GM12864 (cell line): ENCODE data around the gene TMEM255A.

Experiments
- DNase-seq: peaks from one replicate; pipeline ENCODE4 v3.0.0-alpha.2; 2011; ENCODE audit warnings: low read depth
- H3K4me3 ChIP-seq: 2 replicates; pipeline ENCODE4 v1.5.1; 2011; ENCODE audit warnings: mild to moderate bottlenecking, low read depth, low read length, control low read depth
- TF ChIP-seq, protein P1 (sequence below): IDR thresholded peaks from 2 replicates; pipeline ENCODE4 v1.5.1; 2011; ENCODE audit warnings: low read depth, mild to moderate bottlenecking, moderate library complexity, low read length, control low read depth, inconsistent platforms; ENCODE audit errors: missing control alignments

TMEM255A gene

DNA sequence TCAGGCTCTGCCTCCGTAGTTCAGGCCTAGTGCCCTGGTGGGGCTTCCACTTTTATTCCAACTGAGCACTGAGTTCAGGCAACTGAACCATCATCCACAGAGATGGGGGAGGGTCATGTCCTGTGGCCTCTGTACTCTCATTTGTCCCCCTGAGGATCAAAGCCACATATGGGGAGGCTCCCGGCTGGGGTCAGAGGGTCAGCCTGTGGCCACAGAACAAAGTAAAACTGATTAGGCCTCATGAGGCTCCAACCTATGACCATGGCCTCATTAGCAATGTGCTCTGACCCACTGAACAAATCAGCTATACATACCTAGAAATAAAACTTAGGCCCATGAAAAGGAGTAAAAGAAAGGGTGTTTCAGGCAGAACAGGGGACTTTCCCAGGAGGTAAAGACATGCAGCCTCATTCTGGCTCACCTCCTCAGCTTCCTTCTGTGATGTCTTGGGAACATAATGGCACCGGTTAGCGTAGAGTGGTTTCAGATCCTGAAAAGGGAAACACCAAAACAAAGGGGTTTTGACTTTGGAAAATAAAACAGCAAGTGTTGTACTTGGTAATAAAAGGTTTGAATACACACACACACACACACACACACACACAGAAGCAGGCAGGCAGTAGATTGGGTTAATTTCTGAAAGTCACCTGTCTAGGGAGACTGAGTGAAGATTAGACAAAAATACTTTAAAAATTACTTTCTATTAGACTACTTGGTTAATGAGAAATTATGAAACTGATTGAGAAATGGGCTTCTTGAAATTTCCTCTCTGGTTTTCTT lies 24.3 kb downstream of the TMEM255A start:
- TF ChIP-seq, protein P1, sequence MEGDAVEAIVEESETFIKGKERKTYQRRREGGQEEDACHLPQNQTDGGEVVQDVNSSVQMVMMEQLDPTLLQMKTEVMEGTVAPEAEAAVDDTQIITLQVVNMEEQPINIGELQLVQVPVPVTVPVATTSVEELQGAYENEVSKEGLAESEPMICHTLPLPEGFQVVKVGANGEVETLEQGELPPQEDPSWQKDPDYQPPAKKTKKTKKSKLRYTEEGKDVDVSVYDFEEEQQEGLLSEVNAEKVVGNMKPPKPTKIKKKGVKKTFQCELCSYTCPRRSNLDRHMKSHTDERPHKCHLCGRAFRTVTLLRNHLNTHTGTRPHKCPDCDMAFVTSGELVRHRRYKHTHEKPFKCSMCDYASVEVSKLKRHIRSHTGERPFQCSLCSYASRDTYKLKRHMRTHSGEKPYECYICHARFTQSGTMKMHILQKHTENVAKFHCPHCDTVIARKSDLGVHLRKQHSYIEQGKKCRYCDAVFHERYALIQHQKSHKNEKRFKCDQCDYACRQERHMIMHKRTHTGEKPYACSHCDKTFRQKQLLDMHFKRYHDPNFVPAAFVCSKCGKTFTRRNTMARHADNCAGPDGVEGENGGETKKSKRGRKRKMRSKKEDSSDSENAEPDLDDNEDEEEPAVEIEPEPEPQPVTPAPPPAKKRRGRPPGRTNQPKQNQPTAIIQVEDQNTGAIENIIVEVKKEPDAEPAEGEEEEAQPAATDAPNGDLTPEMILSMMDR = no peak
- no peak overlapping the region for H3K4me3 ChIP-seq
- DNase-seq = no peak

DNA sequence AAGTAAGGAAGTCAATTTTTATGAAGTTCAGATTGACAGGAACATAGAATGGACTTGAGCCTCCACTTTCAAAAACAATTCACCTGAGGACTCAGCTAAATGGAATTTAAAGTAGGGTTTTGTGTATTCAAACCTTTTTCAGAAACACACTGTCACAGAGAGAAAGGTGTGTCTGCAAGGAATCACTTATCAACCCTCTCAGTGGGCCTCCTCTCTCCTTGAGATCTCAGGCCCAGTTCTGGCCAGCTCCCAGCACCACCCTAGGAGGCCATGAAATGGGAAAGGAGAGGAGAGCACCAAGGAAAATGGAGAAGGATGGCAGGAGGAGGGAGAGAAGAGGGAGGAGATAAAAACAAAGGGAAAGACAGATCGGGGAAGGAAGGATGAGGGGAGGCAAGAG lies 28.6 kb downstream of the TMEM255A start:
- TF ChIP-seq, protein P1 = no peak
- no peak overlapping the region for H3K4me3 ChIP-seq
- DNase-seq = no peak

DNA sequence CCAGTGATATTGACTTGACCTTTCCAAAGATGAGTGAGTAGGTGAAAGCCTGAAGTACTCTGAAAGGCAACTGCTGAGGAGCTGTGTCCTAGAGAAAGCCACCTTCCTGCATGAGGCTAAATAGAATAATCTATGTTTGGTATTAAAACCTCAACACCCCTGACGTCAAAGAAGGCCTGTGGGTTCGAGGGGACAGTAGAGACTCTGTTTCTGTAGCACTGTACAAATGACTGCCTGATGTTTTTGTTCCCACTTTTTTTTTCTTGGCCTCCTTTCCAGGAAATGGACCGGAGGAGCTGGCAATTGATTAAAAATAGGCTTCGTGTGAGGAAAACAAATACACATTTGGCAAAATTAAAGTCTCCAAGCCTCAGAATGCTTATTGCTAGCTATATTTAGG lies 29.5 kb downstream of the TMEM255A start:
- DNase-seq = no peak
- H3K4me3 ChIP-seq = no peak overlapping the region
- TF ChIP-seq, protein P1 = no peak

DNA sequence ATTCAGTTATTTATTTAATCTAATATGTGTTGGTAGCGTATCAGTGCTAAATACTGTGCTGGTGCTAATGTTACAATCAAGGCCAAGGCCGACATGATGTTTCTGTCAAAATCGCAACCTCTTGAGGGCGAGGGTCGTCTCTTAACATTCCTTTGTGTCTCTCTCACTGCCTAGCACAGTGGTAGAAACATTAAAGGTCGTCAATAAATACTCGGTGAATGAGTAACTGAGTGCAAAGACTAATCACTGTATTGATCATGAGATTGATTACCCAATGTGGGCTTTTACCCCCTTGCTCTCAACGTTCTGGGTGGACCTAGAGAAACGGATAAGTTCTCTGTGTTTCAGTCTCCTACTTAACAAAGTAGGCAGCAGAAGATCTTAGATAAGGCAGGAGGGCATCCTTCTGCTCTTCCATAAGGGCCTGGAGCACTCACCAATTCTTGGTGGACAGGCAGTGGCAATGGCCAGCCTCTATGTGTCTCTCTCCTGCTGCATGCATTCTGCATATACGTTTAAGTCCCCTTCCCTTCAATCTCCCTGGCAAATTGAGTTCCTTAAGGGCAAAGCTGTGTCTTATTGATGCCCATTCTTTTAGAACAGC lies 30.1 kb downstream of the TMEM255A start:
- TF ChIP-seq, protein P1 = no peak
- no peak overlapping the region for H3K4me3 ChIP-seq
- no peak for DNase-seq

DNA sequence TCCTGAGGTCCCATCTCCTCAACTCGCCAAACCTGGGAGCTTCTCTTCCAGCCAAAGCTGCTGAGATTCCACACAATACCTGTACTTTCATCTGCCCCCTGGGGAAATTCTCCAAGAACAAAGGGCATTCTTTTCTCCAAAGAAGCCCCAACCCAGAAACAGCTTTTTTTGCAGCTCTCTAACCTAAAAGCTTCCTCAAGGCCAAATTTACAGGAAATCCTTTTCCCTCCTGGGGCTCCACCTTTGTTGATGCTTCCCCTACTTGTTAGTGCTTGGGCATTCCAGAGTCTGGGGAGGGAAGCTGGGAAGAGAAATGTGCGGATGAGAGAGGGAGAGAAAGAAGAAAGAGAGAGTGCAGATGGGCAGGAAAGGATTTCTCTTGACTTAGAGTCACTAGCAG lies 36.3 kb downstream of the TMEM255A start:
- DNase-seq = no peak
- TF ChIP-seq, protein P1 = no peak
- H3K4me3 ChIP-seq = no peak overlapping the region

DNA sequence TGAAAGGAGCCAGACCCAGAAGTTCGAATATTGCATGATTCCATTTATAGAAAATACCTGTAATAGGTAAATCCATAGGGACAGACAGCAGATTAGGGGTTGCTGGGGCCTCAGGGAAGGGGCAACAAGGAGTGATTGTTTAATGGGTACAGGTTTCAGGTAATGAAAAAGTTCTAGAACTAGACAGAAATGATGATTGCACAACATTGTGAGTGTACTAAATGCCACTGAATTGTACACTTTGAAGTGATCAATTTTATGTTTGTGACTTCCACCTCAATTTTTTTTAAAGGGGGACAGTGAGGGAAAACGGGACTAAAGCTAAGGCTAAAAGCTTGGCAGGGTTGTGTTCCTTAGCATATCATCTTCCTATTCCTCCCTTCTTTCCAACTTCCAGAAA lies 37.1 kb downstream of the TMEM255A start:
- H3K4me3 ChIP-seq = no peak overlapping the region
- TF ChIP-seq, protein P1 = no peak
- no peak for DNase-seq

DNA sequence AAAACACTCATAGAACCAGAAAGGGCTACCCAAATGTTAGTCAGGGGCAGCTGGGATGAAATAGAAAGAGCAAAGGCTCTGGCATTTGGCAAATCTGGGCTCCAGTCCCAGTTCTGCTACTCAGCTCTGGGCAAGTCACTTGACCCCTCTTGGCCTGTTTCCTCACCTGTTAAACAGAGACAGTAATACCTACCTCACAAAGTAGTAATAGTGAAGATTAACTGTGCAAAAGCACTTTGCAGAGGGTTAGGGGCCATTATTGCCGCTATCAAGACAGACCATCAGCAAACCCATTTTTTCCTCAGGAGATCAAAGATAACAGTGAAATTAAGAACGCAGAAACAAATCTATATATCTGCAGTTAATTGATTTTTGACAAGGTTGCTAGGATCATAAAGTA lies 40.0 kb downstream of the TMEM255A start:
- no peak for DNase-seq
- TF ChIP-seq, protein P1 = no peak
- no peak overlapping the region for H3K4me3 ChIP-seq
